GM19239 (cell line): Measurements from ENCODE around the gene DCAF16.

Source experiments
- DNase-seq: peaks from one replicate; pipeline ENCODE4 v3.0.0; 2011; ENCODE audit warnings: low spot score; ENCODE audit not compliant: insufficient read length
- FAIRE-seq: peaks from 2 replicates; lab custom pipeline; 2011; peaks lifted over from hg19 to GRCh38; lab: Jason Lieb, UNC

DCAF16 gene

DNA sequence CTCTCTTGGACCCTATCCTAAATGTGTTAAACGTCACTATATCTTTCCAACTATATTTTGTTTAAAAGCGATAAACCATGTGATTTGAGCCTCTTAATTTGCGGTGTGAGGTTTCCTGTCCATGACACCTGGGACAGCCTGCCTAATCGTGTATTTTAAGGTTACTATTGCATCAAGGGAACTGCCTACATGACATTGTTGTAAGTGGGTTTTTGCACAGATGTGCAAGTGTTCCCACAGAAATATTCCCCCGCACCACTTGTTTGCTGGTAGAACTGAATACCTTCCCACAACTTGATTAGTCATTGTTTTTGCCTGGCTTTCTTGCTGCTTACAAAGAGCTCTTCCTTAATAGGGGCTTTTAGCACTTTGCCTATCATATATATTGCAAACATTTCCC is 24.0 kb downstream of the DCAF16 start:
- DNase-seq, result no peak
- FAIRE-seq, result no peak

DNA sequence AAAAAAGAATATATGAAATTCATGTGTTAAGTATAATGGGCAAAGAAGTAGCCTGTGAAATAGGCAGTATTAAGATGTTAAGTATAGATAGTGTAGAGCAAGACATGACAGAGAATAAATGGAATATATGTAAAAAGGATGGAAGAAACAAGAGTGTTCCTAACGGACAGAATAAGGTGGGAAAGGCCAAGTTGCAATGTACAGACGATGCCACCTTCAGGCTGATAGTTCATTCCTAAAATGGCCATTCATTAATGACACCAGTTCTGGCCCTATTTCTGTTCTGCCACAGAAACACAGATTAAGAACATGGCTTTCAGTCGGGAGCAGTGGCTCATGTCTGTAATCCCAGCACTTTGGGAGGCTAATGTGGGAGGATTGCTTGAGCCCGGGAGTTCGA is 24.7 kb downstream of the DCAF16 start:
- DNase-seq (no peak), FAIRE-seq (no peak)

DNA sequence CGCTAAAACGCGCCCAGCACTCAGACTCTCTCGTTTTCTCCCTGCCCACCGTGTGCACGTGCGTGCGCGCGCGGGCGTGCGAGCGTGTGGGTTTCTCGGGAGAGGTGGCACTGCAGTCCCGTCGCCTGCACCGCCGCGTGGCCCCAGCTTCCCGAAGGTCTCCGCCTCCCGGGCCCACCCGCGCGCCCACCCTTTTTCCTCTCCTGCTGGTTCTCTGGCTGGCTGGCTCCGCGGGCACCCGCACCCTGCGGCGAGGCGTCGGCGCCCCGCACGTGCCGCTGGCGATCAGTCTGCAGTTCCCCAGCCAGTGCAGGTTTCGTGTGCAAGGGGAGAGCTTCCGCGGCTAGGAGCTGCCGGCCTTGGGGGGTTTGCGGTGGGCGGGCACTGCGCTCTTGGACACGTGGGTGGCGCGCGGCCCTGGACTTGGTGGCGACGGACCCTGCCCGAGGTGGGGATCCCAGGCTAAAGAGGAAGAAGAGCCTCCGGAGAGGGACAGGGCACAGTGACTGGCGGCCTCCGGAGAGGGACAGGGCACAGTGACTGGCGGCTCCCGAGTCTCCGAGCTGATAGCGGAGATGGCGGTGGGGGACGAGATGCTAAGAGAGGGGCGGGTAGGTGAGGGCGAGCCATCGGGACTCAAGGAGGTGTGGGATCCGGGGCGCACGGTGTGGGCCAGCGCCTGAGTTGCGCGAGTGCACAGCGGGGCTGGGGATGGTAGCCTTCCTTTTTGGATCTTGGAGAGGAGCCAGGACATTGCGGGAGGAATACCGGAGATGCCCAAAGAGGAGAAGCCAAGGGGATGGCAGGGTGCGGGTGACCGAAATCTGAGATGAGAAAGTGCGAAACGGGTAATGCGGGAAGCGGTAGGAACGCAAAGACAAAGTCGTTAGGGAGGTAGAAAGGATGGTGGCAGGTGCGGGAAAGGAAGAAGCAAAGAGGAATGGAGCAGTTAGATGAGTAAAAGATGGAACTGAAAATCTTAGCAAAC is 29.0 kb downstream of the DCAF16 start, which contains the start of gene FAM184B:
FAM184B (minus strand) TSS at position 322 of the 988 bp plus-strand sequence. CDS start 322 bp downstream, outside the sequence.
- FAIRE-seq, result no peak
- no peak for DNase-seq

DNA sequence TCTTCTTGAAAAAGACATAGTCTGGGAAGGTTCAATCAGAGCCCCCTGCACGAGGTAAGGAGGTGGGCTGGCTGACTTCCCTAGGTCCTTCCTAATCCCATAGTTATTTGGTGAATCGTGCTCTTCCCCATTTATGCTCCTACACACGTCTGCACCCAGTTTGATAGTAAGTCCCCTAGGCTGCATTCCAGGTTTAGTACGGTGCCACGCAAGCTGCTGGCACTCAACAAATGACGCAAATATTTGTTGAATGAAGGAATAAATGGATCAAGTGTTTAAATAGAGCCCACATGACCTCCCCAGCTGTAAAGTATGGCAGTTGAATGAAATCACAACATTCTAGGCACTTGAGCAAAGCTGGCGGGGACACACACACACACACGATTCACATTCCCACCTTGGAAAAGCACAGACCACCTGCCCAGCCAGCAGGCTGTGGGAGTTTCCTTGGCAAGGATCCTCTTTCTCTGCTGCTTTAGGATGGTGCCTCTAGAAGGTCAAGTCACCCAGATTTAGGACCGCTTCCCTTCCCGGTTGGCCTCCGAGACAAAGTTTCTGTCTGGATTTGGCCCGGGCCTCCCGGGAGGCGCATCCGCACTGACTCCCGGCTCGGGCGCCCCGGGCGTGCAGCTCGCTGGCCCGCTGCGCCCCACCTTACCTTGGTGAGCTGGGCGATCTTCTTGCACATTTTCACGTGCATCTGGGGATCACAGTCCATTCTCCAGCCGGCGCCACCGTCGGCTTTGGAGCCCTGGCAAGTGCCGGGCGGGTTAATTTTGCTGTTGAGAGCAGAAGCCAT is 29.9 kb downstream of the DCAF16 start:
- no peak for FAIRE-seq

DNA sequence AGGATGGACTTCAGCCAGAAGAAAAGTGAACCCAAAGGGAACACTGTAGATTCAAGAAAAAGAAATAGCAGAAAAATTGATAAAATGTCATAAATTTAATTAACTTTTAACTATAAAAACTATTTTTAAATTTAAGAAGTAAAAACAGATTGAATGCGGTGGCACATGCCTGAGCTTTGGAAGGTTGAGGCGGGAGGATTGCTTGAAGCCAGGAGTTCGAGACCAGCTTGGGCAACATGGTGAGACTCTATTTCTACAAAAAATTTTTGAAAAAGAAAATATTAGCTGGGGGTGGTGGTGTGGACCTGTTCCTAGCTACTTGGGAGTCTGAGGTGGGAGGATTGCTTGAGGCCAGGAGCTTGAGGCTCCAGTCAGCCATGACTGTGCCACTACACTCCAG is 32.1 kb downstream of the DCAF16 start:
- no peak for FAIRE-seq
- DNase-seq, result no peak

More for the DNA sequence above, 29.9 kb downstream of the DCAF16 start:
- no peak for DNase-seq

DNA sequence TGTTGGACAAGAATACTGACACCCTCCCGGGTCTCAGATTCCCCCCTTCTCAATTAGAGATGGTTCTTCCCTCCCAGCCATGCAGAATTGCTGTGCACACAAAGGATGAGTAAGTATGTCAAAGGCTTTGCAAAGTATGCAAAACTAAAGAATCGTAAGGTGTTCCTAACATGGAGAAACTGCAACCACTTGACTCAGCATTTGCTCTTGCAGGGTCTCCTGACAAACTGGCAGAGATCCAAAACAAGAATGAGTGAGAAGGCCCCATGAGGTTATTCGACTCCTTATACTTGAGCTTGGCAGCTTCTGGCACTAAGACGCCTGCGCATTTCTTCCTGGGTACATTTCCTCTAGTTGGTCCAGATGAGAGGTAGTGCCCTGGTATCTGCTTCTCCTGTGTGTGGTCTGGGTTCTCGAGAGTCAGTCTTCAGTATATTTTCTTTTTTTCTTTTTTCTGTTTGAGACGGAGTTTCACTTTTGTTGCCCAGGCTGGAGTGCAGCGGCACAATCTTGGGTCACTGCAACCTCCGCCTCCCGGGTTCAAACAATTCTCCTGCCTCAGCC is 37.3 kb downstream of the DCAF16 start:
- no peak for DNase-seq
- no peak for FAIRE-seq

DNA sequence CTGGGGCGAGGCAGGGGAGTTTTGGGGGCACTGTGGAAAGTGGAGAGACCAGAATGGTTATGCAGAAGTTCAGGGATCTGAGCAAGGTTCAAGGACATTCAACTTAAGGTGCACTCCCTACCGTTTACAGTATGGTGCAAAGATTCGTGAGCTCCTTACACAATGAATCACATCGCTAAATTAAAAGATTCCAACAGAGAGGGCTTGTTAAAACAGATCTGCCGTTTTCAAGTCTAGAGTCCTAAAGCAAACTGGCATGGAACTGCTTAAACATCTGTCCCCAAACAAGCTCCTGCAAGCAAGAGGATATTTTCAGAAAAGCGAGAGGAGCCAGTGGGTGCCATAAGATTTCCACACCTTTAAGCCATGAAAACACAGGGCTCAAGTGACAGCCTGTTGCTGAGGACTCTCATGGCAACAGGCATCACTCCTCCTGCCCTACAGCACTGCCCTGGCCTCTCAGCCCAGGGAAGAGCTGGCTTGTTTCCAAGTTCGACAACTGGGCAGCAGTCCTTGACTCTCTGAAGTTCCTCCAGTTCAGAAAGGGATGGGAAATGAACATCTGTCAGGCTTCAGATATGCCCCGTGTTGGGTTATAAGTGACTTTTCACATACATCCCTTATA is 39.2 kb downstream of the DCAF16 start:
- DNase-seq (no peak), FAIRE-seq (no peak)

DNA sequence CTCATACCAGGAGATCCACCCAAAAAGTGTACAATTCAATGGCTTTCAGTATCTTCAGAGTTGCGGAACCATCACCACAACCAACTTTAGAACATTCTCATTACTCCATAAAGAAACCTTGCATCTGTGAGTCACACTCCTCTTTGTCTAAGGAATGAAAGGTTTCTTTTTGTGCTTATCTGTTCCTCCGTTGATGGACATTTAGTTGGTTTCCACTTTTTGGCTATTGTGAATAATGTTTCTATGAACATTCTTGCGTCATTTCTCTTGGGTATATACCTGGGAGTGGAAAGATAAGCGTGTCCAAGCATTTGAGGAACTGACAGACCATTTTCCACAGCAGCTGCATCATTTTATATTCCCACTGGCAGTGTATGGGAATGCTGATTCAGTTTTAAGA is 39.7 kb downstream of the DCAF16 start:
- FAIRE-seq, result no peak
- no peak for DNase-seq

DNA sequence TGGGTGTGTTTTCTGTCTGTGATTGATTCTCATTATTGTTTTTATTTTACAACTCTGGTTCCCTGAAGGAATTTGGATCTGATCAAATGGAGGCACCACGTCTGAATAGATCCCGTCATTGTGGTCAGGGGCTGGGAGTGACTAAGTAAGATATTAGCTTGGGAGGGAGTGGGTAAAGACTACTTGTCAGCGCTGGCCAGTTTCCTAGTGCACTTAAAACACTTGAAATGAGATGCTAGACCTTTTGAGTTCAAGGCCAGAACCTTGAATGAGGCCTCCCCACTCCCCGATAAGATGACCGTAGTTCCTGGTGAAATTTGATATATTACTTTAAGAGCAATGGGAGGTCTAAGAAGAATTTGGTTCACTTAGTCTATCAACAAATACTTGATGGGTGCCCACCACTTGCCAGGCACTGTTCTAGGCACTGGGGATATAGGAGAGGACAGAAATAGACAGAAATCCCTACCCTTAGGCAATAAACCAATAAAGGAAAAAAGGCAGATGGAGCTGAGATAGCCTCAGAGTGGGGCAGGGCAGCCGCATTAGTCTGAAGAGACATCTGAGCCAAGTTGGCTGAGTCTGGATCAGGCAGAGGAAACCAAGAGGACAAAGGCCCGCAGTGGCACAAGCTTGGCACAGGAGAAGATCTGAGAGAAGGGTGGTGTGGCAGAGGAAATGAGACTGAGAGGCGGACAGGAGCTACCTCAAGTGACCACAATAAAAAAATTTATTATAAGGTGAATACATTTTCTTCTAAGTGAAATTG is 41.0 kb downstream of the DCAF16 start:
- no peak for FAIRE-seq
- DNase-seq, result no peak

DNA sequence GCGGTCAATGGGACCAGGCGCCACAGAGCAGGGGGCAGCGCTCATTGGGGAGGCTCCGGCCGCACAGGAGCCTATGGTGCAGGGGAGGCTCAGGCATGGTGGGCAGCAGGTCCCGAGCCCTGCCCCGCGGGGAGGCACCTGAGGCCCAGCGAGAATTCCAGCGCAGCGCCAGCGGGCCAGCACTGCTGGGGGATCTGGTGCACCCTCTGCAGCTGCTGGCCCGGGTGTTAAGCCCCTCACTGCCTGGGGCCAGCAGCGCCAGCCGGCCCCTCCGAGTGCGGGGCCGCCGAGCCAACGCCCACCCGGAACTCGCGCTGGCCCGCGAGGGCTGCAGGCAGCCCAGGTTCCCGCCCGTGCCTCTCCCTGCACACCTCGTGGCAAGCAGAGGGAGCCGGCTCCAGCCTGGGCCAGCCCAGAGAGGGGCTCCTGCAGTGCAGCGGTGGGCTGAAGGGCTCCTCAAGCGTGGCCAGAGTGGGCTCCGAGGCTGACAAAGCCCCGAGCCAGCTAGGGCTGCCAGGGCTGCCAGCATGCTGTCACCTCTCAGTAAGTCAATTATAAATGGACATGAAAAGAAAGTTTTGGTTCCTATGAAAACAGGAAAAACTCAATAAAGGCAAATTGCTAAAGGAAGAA is 43.6 kb downstream of the DCAF16 start:
- FAIRE-seq, result no peak

DNA sequence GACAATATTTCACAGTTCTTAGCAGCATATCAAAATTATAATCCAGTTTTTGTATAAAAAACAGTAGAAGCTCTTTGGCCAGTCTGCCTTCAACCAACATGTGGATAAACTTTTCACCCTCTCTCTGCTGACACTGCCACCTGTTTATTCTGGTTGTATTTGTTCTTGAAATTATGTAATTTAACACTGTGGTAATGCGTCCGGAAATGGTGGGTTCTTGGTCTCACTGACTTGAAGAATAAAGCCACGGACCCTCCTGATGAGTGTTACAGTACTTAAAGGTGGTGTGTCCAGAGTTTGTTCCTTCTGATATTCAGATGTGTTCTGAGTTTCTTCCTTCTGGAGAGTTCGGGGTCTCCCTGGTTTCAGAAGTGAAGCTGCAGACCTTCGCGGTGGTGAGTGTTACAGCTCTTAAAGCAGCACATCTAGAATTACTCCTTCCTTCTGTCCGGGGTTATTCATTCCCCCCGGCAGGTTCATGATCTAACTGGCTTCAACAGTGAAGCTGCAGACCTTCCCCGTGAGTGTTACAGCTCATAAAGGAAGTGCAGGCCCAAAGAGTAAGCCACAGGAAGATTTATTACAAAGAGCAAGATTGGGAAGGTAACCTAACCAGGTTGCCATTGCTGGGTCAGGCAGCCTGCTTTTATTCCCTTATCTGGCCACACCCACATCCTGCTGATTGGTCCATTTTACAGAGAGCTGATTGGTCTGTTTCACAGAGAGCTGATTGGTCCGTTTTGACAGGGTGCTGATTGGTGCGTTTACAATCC is 44.9 kb downstream of the DCAF16 start:
- DNase-seq, result no peak
- no peak for FAIRE-seq

More for the DNA sequence above, 43.6 kb downstream of the DCAF16 start:
- no peak for DNase-seq

DNA sequence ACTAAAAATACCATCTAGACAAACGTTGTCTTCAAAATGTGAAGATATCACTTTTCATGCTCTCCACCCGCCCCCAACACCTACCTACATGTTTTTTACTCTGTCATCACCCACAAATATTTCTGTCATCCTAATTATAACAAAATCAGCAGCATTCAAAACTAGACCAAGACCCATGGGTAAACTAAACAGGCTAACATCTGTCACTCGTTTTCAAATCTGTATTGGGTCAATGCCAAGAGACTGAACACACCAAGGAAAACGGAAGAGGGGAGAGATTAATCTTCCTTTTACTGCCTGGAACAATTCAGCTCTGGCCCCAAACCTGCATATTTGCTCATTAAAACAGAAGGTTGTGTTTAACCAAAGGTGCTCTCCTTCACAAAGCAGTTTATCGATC is 46.6 kb downstream of the DCAF16 start:
- FAIRE-seq (no peak), DNase-seq (no peak)

DNA sequence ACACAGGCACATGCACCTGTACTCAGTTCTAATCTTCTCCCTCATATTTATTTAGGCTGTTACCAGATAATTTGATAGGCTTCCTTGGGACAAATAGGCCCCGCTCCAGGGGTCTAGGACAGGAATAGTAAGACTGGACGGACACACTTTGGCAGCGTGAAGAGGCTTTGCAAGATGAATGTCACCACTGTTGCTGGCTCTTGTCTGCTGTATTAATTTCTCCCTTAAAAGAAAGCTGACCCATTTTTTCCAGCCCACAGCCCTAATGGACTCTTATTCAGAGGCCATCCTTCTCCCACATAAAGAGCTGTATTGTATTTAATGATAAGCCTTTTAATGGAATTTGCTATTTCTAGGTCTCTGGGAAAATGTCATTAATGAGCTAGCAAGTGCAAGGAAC is 47.1 kb downstream of the DCAF16 start:
- DNase-seq (no peak), FAIRE-seq (no peak)

DNA sequence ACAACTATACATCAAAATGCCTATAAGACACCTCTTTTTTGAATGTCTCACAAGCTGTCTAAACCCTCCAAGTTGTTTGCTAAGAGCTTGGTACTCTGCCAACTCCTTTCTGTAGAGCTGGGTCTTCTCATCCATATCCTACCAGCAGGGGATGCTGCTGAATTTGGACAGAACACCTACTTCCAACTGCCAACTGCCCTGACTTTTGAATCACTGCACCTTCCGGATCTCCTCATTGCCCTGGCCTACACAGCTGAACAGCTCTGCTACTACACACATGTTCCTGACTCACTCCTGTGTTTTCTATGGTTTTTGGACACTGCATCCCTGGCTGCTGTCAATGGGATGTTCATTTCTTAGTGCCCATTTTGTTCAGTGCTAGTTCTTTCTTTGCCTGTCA is 47.8 kb downstream of the DCAF16 start:
- no peak for FAIRE-seq
- DNase-seq, result no peak

DNA sequence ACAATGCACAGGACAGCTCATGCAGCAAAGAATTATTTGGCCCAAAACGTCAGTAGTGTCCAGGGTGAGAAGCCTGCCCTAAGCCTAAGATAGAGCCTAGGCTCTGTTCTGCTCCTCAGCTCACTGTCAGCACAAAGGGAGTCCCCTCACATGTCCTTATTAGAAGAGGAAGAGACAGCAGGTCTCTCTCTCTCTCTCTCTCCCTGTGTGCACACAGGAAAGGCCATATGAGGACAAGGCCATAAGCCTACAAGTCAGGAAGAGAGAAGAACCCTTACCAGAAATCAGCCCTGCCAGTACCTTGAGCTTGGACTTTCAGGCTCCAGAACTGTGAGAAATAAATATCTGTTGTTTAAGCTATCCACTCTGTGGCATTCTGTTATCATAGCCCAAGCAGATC is 49.5 kb downstream of the DCAF16 start:
- FAIRE-seq (no peak), DNase-seq (no peak)

DNA sequence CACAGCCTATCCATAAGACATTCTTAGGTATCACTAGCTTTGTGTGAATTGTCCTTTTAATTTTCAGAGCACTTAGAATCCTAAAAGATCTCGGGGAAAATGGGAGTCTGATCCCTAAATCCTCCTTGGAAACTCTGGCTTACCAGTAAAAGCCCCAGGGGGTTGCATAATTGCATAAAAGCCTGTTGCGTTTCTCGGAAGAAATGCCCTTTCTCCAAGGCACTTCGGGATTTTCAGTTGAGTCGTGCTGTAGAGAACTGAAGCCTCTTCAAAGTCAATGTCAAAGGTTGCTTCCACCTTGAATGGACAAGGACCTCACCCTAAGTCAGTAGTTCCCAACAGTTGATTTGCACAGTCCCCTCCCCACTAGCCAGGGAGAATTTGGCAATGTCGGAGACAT is 49.9 kb downstream of the DCAF16 start:
- DNase-seq (no peak), FAIRE-seq (no peak)

DNA sequence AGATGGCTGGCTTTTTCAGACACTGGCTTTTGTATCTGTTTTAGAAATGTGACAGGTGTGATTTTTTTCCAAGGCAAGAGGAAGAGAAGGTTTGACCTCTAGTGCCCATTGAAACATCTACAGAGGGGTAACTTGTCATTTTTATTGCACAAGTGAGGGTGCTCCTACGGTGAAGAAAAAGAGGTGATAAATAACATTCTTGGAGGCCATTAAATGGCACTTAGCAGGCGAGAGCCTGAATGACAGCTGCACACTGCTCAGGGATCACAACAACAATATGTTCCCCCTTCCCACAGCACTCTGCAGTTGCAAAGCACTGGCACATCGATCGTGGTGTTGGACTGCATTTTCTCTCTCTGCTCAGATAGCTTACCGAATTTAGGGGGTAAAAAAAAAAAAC is 52.1 kb downstream of the DCAF16 start:
- DNase-seq (no peak), FAIRE-seq (no peak)

DNA sequence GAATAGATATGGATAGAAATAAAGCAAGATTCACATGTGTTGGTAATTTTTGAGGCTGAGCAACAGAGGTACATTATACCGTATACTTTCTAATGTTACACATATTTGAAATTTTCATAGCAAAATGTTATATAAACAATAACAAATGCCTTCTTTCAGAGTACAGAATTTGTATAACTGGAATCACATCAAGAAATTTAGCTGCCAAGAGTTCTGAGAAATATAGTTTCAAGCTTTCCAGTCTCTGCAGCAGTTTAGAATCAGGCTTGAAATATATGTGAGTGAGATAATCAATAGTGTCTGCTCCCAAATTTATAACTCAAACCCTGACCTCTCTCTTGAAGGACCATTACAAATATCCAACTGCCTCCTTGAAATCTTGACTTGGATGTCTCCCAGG is 52.9 kb downstream of the DCAF16 start:
- no peak for DNase-seq
- FAIRE-seq, result no peak
